WTC11 (cell line): ENCODE results near the gene TMEM181.

Experiments used
- CBFB ChIP-seq: sonication (generic); formaldehyde crosslinking; IDR thresholded peaks from 2 replicates; pipeline ENCODE4 v1.8.1; 2022; ENCODE audit warnings: mild to moderate bottlenecking, low read depth, missing genetic modification reagents
- E2F1 ChIP-seq: sonication (generic); formaldehyde crosslinking; IDR thresholded peaks from 2 replicates; pipeline ENCODE4 v1.8.0; 2022; ENCODE audit warnings: mild to moderate bottlenecking, missing genetic modification reagents
- FOXP4 ChIP-seq: sonication (generic); formaldehyde crosslinking; IDR thresholded peaks from 2 replicates; pipeline ENCODE4 v1.8.0; 2022; ENCODE audit warnings: mild to moderate bottlenecking, missing genetic modification reagents
- GABPB1 ChIP-seq: sonication (generic); formaldehyde crosslinking; IDR thresholded peaks from 2 replicates; pipeline ENCODE4 v1.8.1; 2023; ENCODE audit warnings: mild to moderate bottlenecking, missing genetic modification reagents
- JUN ChIP-seq: sonication (generic); formaldehyde crosslinking; IDR thresholded peaks from 2 replicates; pipeline ENCODE4 v1.8.0; 2023; ENCODE audit warnings: mild to moderate bottlenecking, missing genetic modification reagents
- KAT7 ChIP-seq: sonication (generic); formaldehyde crosslinking; IDR thresholded peaks from 2 replicates; pipeline ENCODE4 v1.8.1; 2023; ENCODE audit warnings: missing genetic modification reagents, mild to moderate bottlenecking, borderline replicate concordance
- MAX ChIP-seq: sonication (generic); formaldehyde crosslinking; IDR thresholded peaks from 2 replicates; pipeline ENCODE4 v1.8.0; 2022; ENCODE audit warnings: mild to moderate bottlenecking, missing genetic modification reagents
- MXD4 ChIP-seq: fragments of 250-450 bp; sonication (Bioruptor Pico); IDR thresholded peaks from 2 replicates; pipeline ENCODE4 v1.8.0; 2021; ENCODE audit warnings: mild to moderate bottlenecking, moderate library complexity, borderline replicate concordance
- ZNF121 ChIP-seq: sonication (generic); formaldehyde crosslinking; IDR thresholded peaks from 2 replicates; pipeline ENCODE4 v1.8.0; 2023; ENCODE audit warnings: missing genetic modification reagents
- ZSCAN18 ChIP-seq: fragments of 250-450 bp; sonication (Bioruptor Pico); IDR thresholded peaks from 2 replicates; pipeline ENCODE4 v2.1.2; 2022; ENCODE audit warnings: mild to moderate bottlenecking, moderate library complexity
- TF ChIP-seq, protein P1 (sequence below): fragments of 200-600 bp; IDR thresholded peaks from 2 replicates; pipeline ENCODE4 v1.8.0; 2022; ENCODE audit warnings: antibody characterized with exemption

GRCh38 chr6:158654498-158654897 is 94.6 kb downstream of the TMEM181 start:
- TF ChIP-seq JUN (CRISPR knock-in tag) (no peak), ZSCAN18 (CRISPR knock-in tag) (no peak), ZNF121 (CRISPR knock-in tag) (no peak), KAT7 (CRISPR knock-in tag) (no peak), CBFB (no peak), MXD4 (CRISPR knock-in tag) (no peak), FOXP4 (CRISPR knock-in tag) (no peak), GABPB1 (CRISPR knock-in tag) (no peak), E2F1 (CRISPR knock-in tag) (no peak), MAX (CRISPR knock-in tag) (no peak)
- TF ChIP-seq, protein P1, sequence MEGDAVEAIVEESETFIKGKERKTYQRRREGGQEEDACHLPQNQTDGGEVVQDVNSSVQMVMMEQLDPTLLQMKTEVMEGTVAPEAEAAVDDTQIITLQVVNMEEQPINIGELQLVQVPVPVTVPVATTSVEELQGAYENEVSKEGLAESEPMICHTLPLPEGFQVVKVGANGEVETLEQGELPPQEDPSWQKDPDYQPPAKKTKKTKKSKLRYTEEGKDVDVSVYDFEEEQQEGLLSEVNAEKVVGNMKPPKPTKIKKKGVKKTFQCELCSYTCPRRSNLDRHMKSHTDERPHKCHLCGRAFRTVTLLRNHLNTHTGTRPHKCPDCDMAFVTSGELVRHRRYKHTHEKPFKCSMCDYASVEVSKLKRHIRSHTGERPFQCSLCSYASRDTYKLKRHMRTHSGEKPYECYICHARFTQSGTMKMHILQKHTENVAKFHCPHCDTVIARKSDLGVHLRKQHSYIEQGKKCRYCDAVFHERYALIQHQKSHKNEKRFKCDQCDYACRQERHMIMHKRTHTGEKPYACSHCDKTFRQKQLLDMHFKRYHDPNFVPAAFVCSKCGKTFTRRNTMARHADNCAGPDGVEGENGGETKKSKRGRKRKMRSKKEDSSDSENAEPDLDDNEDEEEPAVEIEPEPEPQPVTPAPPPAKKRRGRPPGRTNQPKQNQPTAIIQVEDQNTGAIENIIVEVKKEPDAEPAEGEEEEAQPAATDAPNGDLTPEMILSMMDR, result no peak
